ENCODE data around the gene VSIG2. TPM values are rescaled to one million over a fixed set of nuclear protein-coding genes. Genes with fewer than 3 reads are reported as not detected.

VSIG2 gene
- total RNA-seq, 1 experiment from 2014 or later, result 0.90 TPM

DNA sequence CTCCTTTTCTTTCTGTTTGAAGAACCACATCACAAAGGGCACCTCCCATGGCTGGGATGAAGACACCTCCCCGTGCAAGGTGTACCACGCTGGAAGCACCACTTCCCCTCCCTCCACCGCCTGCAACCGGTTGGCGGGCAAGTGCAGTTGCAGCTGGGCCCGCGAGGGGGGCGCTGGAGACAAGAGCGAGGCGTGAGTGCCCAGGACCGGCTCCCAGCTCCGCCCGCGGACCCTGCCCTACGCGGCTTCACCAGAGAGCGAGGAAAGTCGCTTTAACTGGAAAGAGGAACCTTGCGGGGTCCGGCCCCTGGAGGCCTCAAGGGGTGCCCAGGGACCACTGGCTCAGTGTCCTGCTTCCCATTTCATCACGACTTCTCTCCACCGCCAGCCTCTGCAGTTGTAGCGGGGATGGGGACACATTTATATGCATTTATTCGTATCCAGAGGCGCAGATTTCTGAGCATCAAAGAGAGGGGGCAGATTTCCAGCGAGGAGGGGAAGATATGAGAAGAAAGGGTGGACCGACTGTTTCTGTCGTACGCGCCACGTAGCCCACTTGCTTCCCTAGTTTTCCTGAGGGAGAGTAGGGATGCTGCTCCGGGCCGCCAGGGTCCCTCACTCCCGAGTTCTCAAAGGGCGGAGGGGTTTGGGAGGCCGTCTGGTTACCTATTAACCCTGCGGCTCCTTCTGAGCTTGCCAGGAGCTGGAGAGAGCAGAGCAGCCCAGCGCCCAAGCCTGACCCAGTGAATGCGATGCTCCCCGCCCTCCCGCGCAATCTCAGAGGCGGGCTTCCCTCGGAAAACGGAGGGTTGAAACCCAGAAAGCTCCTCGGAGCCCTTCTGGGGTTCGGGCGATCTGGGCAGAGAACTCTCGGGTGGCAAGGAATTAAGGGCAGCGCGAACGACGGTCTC lies 6.6 kb upstream of the VSIG2 start:
- Histone ChIP-seq H3K4me3 (ENCODE audit: insufficient read depth, low read depth, low read length) (peak overlapping the region; percentile 26), H3K27me3 (ENCODE audit: control insufficient read depth, insufficient read depth, low read length) (peaks cover 92% of the 10 kb centered on the region), H3K36me3 (replicated peaks; ENCODE audit: control insufficient read depth, insufficient read depth, low read length) (no peaks in the 10 kb centered on the region)
- peak; percentile 95 for DNase-seq

- DNase-seq, result no peak
- no peak overlapping the region for H3K4me3 ChIP-seq (ENCODE audit: insufficient read depth, low read depth, low read length)
- H3K36me3 ChIP-seq (replicated peaks; ENCODE audit: control insufficient read depth, insufficient read depth, low read length), result no peaks in the 10 kb centered on the region
Measured at GRCh38 chr11:124757320-124757719, 5.3 kb upstream of the VSIG2 start.

GRCh38 chr11:124756753-124757227 lies 4.7 kb upstream of the VSIG2 start:
- DNase-seq, result peak; percentile 39
- peaks cover 99% of the 10 kb centered on the region for H3K27me3 ChIP-seq (ENCODE audit: control insufficient read depth, insufficient read depth, low read length)
- no peak overlapping the region for H3K4me3 ChIP-seq (ENCODE audit: insufficient read depth, low read depth, low read length)
- no peaks in the 10 kb centered on the region for H3K36me3 ChIP-seq (replicated peaks; ENCODE audit: control insufficient read depth, insufficient read depth, low read length)

More at GRCh38 chr11:124757320-124757719, 5.3 kb upstream of the VSIG2 start:
- H3K27me3 ChIP-seq (ENCODE audit: control insufficient read depth, insufficient read depth, low read length), result peaks cover 98% of the 10 kb centered on the region

- H3K36me3 ChIP-seq (replicated peaks; ENCODE audit: control insufficient read depth, insufficient read depth, low read length), result no peaks in the 10 kb centered on the region
- no peak for DNase-seq
- H3K27me3 ChIP-seq (ENCODE audit: control insufficient read depth, insufficient read depth, low read length), result peaks cover 99% of the 10 kb centered on the region
Measured at GRCh38 chr11:124756033-124756752, 4.1 kb upstream of the VSIG2 start.

DNA sequence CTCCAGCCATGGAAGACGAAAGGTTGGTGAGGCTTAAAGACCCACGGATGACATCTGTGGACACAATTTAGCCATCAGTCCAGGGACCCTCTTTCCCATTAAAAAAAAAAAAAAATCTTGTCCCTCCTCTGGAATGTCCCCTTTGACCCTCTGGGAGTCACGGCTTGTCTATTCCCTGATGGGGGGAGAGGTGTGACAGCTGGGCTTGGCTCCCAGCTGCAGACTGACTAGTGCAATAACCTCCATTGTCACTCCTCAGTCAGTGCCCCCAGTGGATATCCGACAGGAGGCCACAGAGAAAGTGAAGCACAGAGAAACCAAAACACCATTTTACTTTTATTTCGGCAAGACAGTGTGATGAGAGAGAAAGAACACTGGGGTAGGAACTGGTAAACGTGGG lies 2.7 kb upstream of the VSIG2 start:
- DNase-seq, result no peak
- Histone ChIP-seq H3K36me3 (replicated peaks; ENCODE audit: control insufficient read depth, insufficient read depth, low read length) (no peaks in the 10 kb centered on the region), H3K4me3 (ENCODE audit: insufficient read depth, low read depth, low read length) (no peak overlapping the region), H3K27me3 (ENCODE audit: control insufficient read depth, insufficient read depth, low read length) (peaks cover 99% of the 10 kb centered on the region)

More at GRCh38 chr11:124756033-124756752, 4.1 kb upstream of the VSIG2 start:
- no peak overlapping the region for H3K4me3 ChIP-seq (ENCODE audit: insufficient read depth, low read depth, low read length)

DNA sequence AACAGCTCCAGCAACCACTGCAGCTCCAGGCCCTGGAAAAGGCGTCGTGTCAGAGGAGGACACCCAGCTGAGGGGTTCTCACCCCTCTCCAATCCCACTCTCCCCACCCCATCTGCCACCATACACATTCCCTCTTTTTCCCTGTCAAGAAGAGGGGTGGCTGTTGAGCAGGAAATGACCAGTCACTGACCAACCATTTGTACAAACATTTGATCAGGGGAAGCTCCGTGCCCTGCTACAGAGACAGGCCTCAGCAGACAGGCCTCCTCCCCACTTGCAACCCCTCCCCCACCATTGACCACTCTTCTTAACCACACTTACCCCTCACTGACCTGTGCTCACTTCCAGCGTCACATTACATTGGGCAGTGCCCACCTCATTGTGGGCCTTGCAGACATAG lies 2.3 kb upstream of the VSIG2 start:
- peak; percentile 23 for DNase-seq
- Histone ChIP-seq H3K36me3 (replicated peaks; ENCODE audit: control insufficient read depth, insufficient read depth, low read length) (no peaks in the 10 kb centered on the region), H3K4me3 (ENCODE audit: insufficient read depth, low read depth, low read length) (no peak overlapping the region), H3K27me3 (ENCODE audit: control insufficient read depth, insufficient read depth, low read length) (peaks cover 99% of the 10 kb centered on the region)

DNA sequence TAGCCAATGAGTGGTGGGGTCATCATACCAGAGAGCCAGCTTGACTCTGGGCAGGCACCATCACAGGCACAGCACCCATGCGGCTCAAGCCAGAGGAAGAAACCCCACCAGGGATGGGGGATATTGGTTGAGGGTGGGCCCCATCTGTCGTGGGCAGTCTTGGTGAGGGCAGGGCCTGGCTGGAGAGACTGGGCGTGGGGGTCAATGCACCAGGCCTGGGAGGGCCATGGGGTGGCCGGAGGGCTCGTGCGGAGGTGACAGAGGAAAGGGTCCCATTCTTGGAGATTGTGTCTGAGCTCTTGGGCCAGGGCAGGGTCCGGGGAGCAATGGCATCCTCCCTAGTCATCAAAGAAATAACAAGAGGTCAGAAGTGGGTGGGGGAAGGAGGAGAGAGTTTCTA lies 1.6 kb upstream of the VSIG2 start:
- Histone ChIP-seq H3K36me3 (replicated peaks; ENCODE audit: control insufficient read depth, insufficient read depth, low read length) (no peaks in the 10 kb centered on the region), H3K4me3 (ENCODE audit: insufficient read depth, low read depth, low read length) (no peak overlapping the region), H3K27me3 (ENCODE audit: control insufficient read depth, insufficient read depth, low read length) (peaks cover 99% of the 10 kb centered on the region)
- peak; percentile 26 for DNase-seq

DNA sequence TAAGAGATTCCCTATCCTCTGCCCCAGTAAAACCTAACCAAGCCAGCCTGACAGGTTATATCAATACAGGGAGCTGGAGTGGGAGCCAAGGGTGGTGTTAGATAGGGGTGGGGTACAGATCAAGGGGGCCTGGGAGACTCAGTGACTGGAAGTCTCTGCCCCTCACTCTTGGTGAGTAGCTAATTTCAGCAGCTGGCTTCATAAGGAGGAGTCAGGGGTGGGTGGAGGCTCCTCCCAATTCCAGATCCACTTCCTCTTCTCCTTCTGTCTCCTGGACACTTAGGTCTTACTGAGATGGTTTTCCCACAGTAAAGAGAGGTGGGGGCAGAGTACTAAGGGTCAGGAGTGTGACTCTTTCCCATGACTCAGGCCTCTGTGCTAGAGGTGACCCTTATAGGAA lies 1.1 kb upstream of the VSIG2 start:
- DNase-seq, result peak; percentile 49
- no peak overlapping the region for H3K4me3 ChIP-seq (ENCODE audit: insufficient read depth, low read depth, low read length)
- no peaks in the 10 kb centered on the region for H3K36me3 ChIP-seq (replicated peaks; ENCODE audit: control insufficient read depth, insufficient read depth, low read length)
- peaks cover 99% of the 10 kb centered on the region for H3K27me3 ChIP-seq (ENCODE audit: control insufficient read depth, insufficient read depth, low read length)

DNA sequence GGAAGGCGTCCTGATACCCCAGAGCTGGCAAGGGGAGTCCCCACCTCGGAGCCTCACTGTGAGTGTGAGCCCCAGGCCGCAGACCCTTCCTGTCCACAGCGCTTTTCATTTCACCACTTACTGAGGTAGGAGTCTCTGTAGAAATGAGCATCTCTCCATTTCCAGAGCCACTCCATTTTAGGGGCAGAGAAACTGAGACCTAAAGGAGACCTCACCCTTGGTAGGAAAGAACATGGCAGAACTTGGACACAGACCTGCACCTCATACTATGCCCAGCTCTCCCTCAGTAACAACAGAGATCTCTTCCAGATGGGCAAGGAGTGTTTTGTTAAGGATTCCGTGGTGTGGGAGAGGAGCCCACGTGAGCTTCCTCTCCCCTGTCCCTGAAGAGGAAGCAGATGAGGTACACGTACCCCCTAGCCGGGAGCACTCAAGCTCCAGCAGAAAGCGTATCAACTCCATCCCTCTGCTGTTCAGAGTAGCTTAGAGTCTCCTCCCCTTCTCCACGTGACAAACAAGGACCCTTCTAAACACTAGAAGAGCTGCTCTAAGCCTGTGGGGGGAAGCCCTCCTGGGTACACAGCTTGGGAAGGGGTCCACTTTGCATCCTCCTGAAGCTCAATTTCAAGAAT lies 532 bp upstream of the VSIG2 start:
- Histone ChIP-seq H3K36me3 (replicated peaks; ENCODE audit: control insufficient read depth, insufficient read depth, low read length) (no peaks in the 10 kb centered on the region), H3K27me3 (ENCODE audit: control insufficient read depth, insufficient read depth, low read length) (peaks cover 99% of the 10 kb centered on the region), H3K4me3 (ENCODE audit: insufficient read depth, low read depth, low read length) (peak overlapping the region; percentile 37)
- DNase-seq, result peak; percentile 69

DNA sequence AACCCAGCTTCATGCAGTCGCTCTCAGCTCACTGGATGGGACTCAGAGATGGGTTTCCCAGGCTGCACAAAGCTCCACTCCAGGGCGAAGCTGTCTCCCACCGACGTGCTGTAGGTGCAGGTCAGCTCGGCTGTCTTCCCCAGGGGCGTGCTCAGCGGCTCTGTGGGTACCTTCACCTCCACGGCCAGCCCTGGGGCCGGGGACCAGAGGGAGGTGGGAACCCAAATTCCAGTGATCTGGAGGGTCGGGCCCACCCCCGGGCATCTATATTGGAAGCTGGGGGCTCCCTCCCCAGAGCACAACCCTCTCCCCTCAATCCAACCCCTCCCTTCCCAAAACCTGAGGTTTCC lies 689 bp downstream of the VSIG2 start:
- no peaks in the 10 kb centered on the region for H3K36me3 ChIP-seq (replicated peaks; ENCODE audit: control insufficient read depth, insufficient read depth, low read length)
- peaks cover 94% of the 10 kb centered on the region for H3K27me3 ChIP-seq (ENCODE audit: control insufficient read depth, insufficient read depth, low read length)
- peak overlapping the region; percentile 37; the same call in 1 of the 2 replicates for H3K4me3 ChIP-seq (ENCODE audit: insufficient read depth, low read depth, low read length)
- DNase-seq, result peak; percentile 66

DNA sequence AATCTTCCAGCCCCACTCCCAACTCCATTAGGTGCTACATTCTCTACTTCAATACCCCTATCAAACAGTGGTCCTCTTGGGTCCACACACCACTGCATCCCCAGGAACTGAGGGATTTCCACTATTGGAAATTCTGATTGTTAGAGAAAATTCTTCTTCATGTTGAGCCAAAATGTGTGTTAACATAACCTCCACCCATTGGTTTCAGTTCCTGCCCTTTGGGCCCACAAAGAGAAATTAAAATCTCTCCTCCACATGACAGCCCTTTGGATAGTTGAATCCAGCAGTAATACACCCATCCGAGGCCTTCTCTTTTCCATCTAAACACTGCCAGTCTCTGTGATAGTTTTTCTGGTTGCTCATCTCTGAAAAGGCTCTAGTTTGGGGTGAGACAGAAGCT lies 2.1 kb downstream of the VSIG2 start:
- H3K27me3 ChIP-seq (ENCODE audit: control insufficient read depth, insufficient read depth, low read length), result peaks cover 95% of the 10 kb centered on the region
- DNase-seq, result no peak
- H3K36me3 ChIP-seq (replicated peaks; ENCODE audit: control insufficient read depth, insufficient read depth, low read length), result no peaks in the 10 kb centered on the region

GRCh38 chr11:124748481-124749343 lies 3.3 kb downstream of the VSIG2 start:
- no peak overlapping the region for H3K4me3 ChIP-seq (ENCODE audit: insufficient read depth, low read depth, low read length)
- peaks cover 95% of the 10 kb centered on the region for H3K27me3 ChIP-seq (ENCODE audit: control insufficient read depth, insufficient read depth, low read length)
- DNase-seq, result peak; percentile 22
- no peaks in the 10 kb centered on the region for H3K36me3 ChIP-seq (replicated peaks; ENCODE audit: control insufficient read depth, insufficient read depth, low read length)

More for the DNA sequence above, 2.1 kb downstream of the VSIG2 start:
- H3K4me3 ChIP-seq (ENCODE audit: insufficient read depth, low read depth, low read length), result no peak overlapping the region

DNA sequence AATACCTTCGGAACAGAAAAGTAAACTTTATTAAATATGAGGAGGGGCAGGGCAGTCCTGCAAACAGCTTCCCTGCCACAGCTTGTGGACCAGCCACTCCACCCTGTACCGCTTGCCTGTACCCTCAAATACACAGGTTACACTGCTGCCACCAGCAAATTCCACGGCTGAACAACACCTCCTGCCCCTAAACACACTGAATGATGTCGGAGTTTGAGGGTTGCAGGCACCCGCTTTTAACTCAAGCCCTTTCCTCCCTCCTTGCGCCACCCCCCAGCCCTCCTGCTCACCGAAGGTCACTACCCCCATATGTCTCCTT lies 4.0 kb downstream of the VSIG2 start:
- DNase-seq, result peak; percentile 23
- H3K27me3 ChIP-seq (ENCODE audit: control insufficient read depth, insufficient read depth, low read length), result peaks cover 95% of the 10 kb centered on the region
- H3K4me3 ChIP-seq (ENCODE audit: insufficient read depth, low read depth, low read length), result no peak overlapping the region
- no peaks in the 10 kb centered on the region for H3K36me3 ChIP-seq (replicated peaks; ENCODE audit: control insufficient read depth, insufficient read depth, low read length)

Measured in H7 (cell line).